Endodermal cell (in vitro differentiated cells): Measurements from ENCODE around the gene KIZ. TPM values are rescaled to one million over a fixed set of nuclear protein-coding genes. Genes with fewer than 3 reads are reported as not detected.

ENCODE experiments used
- DNase-seq: peaks from one replicate; pipeline ENCODE4 v3.0.0-alpha.2; 2017
- H3K27ac ChIP-seq: 2 replicates; pipeline ENCODE4 v1.5.1; 2013; ENCODE audit warnings: mild to moderate bottlenecking, low read depth, low read length, moderate library complexity
- H3K27me3 ChIP-seq: 2 replicates; pipeline ENCODE4 v1.6.1; 2013; ENCODE audit warnings: mild to moderate bottlenecking, low read length, moderate library complexity; ENCODE audit not compliant: insufficient read depth, control insufficient read depth, poor library complexity, severe bottlenecking
- H3K36me3 ChIP-seq: 2 replicates; pipeline ENCODE4 v1.7.0; 2013; ENCODE audit warnings: mild to moderate bottlenecking, low read length, moderate library complexity; ENCODE audit not compliant: control insufficient read depth, insufficient read depth
- H3K4me1 ChIP-seq: one replicate; pipeline ENCODE4 v1.7.0; 2013; ENCODE audit warnings: low read length; ENCODE audit not compliant: control insufficient read depth, insufficient read depth
- H3K4me3 ChIP-seq: 2 replicates; pipeline ENCODE4 v1.5.1; 2013; ENCODE audit warnings: mild to moderate bottlenecking, low read length, moderate library complexity
- H3K9ac ChIP-seq: 2 replicates; pipeline ENCODE4 v1.6.1; 2013; ENCODE audit warnings: mild to moderate bottlenecking, low read length, moderate library complexity; ENCODE audit not compliant: poor library complexity, severe bottlenecking; ENCODE audit errors: extremely low read depth
- H3K9me3 ChIP-seq: 2 replicates; pipeline ENCODE4 v1.6.1; 2013; ENCODE audit warnings: mild to moderate bottlenecking, low read length, moderate library complexity; ENCODE audit not compliant: control insufficient read depth
- H3K27ac Mint-ChIP-seq: 2 replicates; pipeline ENCODE4 v1.8.0; 2020; ENCODE audit warnings: mixed read lengths
- H3K27me3 Mint-ChIP-seq: 2 replicates; pipeline ENCODE4 v1.8.0; 2021; ENCODE audit warnings: mild to moderate bottlenecking, mixed read lengths; ENCODE audit not compliant: insufficient read depth
- H3K36me3 Mint-ChIP-seq: 2 replicates; pipeline ENCODE4 v1.8.0; 2020; ENCODE audit warnings: low read depth, mixed read lengths
- H3K4me1 Mint-ChIP-seq: 2 replicates; pipeline ENCODE4 v1.8.0; 2020; ENCODE audit warnings: mixed read lengths
- H3K4me3 Mint-ChIP-seq: 2 replicates; pipeline ENCODE4 v1.8.0; 2020; ENCODE audit warnings: mild to moderate bottlenecking, moderate library complexity, mixed read lengths
- H3K9me3 Mint-ChIP-seq: 2 replicates; pipeline ENCODE4 v1.8.0; 2020; ENCODE audit warnings: mild to moderate bottlenecking, mixed read lengths
- CTCF ChIP-seq: fragments of 200-600 bp; sonication (generic); conservative IDR thresholded peaks from 2 replicates; pipeline ENCODE4 v1.5.0; 2021; ENCODE audit warnings: antibody characterized with exemption, mild to moderate bottlenecking
- whole genome bisulfite sequencing, 2 experiments: methylation state at CpG; one replicate each; pipeline versions ENCODE4 v1.1.5 to v1.1.7; 2013; ENCODE audit warnings: missing lambda C conversion rate in 2 of 2, mixed read lengths in 1 of 2; ENCODE audit not compliant: insufficient coverage in 1 of 2, insufficient read length in 1 of 2; 5-methylcytosine and 5-hydroxymethylcytosine counted together
- total RNA-seq, 2 donors: library from RNA; stranded (reverse); fragmentation: NEBNext Ultra II Directional in 1 of 2; extraction: Animal tissue kit (Norgen Biotek cat#: 25700) in 1 of 2; gene quantifications; 2 replicates in 1 of 2; 3 replicates in 1 of 2; pipeline ENCODE4 v1.2.1, GENCODE V29; 2021

Gene KIZ
- total RNA-seq, 2 donors from 2014 or later: 50.3 to 50.8 TPM

GRCh38 chr20:21145424-21145823, 19.5 kb downstream of the KIZ start:
- Histone ChIP-seq H3K4me1 (no peaks in the 10 kb centered on the region), H3K4me3 (no peak overlapping the region), H3K9me3 (no peaks in the 10 kb centered on the region), H3K27me3 (no peaks in the 10 kb centered on the region), H3K9ac (no peak overlapping the region), H3K36me3 (no peaks in the 10 kb centered on the region), H3K27ac (no peak overlapping the region)
- WGBS, 2 experiments: 88% methylated on average over 3 of the region's 3 CpGs; no CpG with 5 or more reads in 1 of the 2 experiments
- Mint-ChIP-seq H3K4me3 (no peak overlapping the region), H3K27ac (no peak overlapping the region), H3K27me3 (no peaks in the 10 kb centered on the region), H3K36me3 (peaks cover 7% of the 10 kb centered on the region), H3K9me3 (no peaks in the 10 kb centered on the region), H3K4me1 (no peaks in the 10 kb centered on the region)
- no peak for DNase-seq
- TF ChIP-seq CTCF: no peak

GRCh38 chr20:21146215-21146614, 20.3 kb downstream of the KIZ start:
- no peaks in the 10 kb centered on the region for H3K36me3 ChIP-seq
- no peak for TF ChIP-seq CTCF
- 94 to 100% methylated on average over 1 to 4 of the region's 4 CpGs for WGBS, 2 experiments
- Mint-ChIP-seq H3K9me3 (no peaks in the 10 kb centered on the region), H3K4me3 (no peak overlapping the region), H3K27me3 (no peaks in the 10 kb centered on the region), H3K36me3 (peaks cover 7% of the 10 kb centered on the region), H3K4me1 (no peaks in the 10 kb centered on the region), H3K27ac (no peak overlapping the region)
- no peak overlapping the region for H3K9ac ChIP-seq
- no peaks in the 10 kb centered on the region for H3K4me1 ChIP-seq
- H3K9me3 ChIP-seq: no peaks in the 10 kb centered on the region
- H3K27me3 ChIP-seq: no peaks in the 10 kb centered on the region
- no peak overlapping the region for H3K27ac ChIP-seq
- H3K4me3 ChIP-seq: no peak overlapping the region
- DNase-seq: no peak

- no peaks in the 10 kb centered on the region for H3K36me3 ChIP-seq
- H3K9me3 Mint-ChIP-seq: no peaks in the 10 kb centered on the region
- no peak for DNase-seq
- H3K4me1 Mint-ChIP-seq: no peaks in the 10 kb centered on the region
- H3K27me3 Mint-ChIP-seq: no peaks in the 10 kb centered on the region
- H3K9ac ChIP-seq: no peak overlapping the region
- no peak overlapping the region for H3K27ac Mint-ChIP-seq
- no peak overlapping the region for H3K27ac ChIP-seq
- H3K27me3 ChIP-seq: no peaks in the 10 kb centered on the region
- peaks cover 7% of the 10 kb centered on the region for H3K36me3 Mint-ChIP-seq
- WGBS, 2 experiments: 71 to 93% methylated on average over 1 of the region's 1 CpG
- no peaks in the 10 kb centered on the region for H3K4me1 ChIP-seq
- no peak overlapping the region for H3K4me3 ChIP-seq
- H3K9me3 ChIP-seq: no peaks in the 10 kb centered on the region
- no peak for TF ChIP-seq CTCF
- H3K4me3 Mint-ChIP-seq: no peak overlapping the region
Measured at GRCh38 chr20:21147593-21147992, 21.7 kb downstream of the KIZ start.
